T-helper 1 cell (primary cell): ENCODE data around the gene CNRIP1.
"Not testable (repeated sequence)": the region's sequence is repeated elsewhere in the genome, so short reads cannot be mapped to it uniquely, and the experiment has no call there.

Source experiments
- DNase-seq, 5 donors: peaks; one replicate each; pipeline ENCODE4 v3.0.0-alpha.2; 2012 to 2020

The CNRIP1 gene

DNA sequence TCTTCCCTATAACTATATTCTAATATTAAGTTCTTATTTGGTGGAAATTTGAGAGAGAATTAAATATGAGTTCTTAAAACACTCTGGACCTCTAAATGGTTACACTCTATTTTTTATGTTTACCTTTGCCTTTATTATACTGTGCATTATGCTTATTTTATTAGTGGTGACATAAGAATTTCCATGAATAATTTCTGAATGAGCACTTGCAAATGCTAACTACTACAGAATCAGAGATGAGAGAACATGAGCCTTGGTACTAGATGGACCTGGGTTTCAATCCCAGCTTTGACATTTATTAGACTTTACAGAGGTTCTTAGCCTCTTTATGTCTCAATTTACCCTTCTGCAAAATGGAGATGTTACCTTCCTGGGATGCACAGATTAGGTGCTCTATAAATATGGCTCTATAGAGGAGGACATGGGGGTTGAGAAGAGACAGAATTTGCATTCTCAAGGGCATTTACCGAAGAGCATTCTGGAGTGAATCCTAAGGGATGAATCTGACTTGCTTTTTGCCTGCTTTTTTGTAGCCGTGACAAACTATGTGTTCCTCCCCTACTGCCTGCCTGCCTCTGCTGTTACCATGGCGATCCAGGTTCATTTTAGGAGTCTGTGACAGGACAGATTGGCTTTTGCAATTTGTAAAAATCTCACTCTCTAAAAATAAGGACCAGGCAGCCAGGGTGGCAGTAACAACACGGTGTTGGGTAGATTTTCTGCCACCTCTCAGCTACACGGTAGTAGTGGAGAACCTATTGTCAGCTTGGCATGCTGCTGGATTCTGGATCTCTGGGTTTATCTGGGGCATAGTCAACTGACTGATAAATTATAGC lies 20.7 kb upstream of the CNRIP1 start:
- DNase-seq, result no peak

DNA sequence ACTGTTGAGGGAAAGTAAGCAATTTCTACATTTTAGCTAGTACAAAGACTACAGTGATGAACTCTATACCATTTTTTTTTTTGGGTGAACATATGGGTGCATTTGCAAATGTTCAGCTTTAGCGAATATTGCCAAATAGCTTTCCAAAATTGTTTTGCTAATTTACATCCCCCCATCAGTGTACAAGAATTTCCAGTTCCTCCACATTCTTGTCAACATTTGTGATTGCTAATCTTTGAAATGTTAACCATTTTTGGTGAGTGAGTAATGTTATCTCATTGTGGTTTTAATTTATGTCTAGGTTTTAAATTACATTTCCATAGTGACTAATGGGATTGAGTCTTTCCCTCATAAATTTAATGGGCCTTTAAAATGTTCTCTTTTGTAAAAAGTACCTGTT lies 16.4 kb upstream of the CNRIP1 start:
- DNase-seq, result no peak

- no peak for DNase-seq
These were observed 14.2 kb upstream of the CNRIP1 start for GRCh38 chr2:68333931-68334330.

GRCh38 chr2:68333009-68333408 lies 13.3 kb upstream of the CNRIP1 start:
- no peak for DNase-seq

GRCh38 chr2:68330691-68331090 lies 10.9 kb upstream of the CNRIP1 start:
- DNase-seq, result peak in 1 of 5 donors; percentile 4

- no peak for DNase-seq
These were observed 9.2 kb upstream of the CNRIP1 start for GRCh38 chr2:68328901-68329300.

GRCh38 chr2:68325056-68325455 lies 5.3 kb upstream of the CNRIP1 start:
- no peak for DNase-seq

DNA sequence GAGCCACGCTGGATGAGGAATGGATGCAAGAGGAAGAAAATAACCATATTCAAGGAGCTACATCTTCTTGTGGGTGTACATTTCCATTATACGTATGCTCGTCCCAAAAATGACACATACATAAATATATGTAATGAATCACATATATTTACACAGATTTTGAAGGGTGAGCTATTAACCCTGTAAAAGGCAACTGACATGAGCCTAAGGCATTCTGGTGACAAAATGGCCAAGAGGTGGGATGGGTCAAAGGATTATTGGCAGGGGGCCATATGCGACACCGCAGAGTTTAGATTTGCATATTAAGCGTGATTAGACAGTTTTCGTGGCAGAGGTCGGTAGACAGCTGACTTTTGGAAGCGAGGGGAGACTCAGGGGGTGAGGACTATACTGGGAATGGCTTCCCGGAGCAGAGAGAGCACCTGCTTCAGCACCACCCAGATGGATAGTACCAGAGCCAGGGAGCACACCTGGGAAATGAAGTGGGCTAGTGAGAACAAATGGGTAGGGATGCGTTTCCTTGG lies 431 bp upstream of the CNRIP1 start:
- no peak for DNase-seq

- no peak for DNase-seq
These were observed 793 bp downstream of the CNRIP1 start for GRCh38 chr2:68318914-68319397.

DNA sequence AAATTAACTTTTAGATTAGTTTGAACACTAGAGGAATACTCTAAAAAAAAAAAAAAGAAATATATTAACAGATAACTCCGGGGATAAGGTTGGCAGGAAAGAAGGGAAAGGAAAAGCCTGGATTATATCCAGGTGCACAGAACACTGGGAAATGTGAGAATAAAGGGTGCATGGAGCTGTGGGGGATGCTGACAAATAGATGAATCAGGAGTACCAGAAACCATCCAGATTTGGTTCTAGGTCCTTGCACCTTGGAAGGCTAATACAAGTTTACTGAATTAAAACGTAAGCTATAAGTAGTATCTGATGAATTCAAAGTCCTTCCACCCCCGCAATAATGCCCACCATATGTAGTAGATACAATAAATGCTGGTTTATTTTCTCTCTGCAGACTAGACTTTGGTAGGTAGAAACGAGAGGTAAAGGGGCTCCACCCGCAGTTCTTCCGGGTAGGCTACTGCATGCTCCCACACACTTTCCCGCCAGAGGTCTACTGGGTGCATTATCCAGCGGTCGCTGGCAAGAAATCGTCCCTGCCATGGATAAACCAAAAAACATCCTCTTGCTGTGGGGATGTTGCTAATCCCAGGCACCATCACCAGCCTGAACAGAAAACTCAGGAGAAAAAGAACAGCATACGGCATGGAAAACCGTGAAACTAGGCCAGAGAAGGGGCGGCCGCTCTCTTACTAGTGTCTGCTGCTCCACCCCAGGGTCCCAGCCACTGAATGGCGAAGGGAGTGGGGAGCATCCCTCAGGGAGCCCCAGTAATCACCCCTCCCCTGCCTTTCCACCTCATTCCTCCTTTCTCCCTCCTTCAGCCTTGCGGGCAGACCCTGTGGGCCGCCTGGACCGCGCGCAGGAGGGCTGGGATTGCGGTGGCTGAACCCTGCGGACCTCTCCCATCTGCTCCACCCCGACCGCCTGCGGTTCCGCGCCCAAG lies 1.5 kb downstream of the CNRIP1 start:
- no peak for DNase-seq

DNA sequence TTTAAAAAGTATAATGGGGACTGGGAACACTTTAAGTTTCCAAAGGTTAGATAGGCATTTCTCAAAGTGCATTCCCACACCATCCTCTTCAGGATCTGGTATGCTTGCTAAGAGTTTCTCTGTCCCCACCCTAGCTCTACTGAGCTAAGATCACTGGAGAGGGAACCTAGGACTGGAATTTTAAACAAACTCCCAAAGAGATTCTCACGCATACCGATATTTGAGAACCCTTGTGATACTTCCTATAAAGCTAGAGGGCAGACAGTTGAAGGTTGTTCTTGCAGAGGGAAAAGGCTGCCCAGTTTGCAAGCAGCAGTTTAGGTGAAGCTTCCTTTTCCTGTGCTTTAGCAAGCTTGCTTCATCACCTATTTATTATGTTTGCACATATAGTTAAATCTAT lies 3.6 kb downstream of the CNRIP1 start:
- no peak for DNase-seq

GRCh38 chr2:68311033-68311432 lies 8.7 kb downstream of the CNRIP1 start:
- DNase-seq, result no peak

DNA sequence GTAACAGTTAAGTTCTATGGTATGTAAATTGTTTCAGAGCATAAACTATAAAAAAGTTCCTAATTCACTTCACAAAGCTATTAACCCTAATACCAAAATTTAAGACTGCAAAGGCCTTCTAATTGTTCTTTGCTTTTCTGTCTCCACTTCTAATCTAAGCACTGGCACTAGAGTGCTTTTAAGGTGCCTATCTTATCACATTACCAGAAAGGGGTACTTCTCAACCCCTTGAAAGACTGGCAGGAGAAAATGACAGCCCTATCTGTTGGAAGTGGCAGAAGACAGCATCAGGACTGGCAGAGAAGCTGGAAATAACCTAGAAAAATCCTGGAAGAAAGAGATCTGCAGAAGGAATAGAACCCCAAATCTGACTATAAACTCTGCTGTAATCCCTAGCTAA lies 10.3 kb downstream of the CNRIP1 start:
- DNase-seq, result no peak

DNA sequence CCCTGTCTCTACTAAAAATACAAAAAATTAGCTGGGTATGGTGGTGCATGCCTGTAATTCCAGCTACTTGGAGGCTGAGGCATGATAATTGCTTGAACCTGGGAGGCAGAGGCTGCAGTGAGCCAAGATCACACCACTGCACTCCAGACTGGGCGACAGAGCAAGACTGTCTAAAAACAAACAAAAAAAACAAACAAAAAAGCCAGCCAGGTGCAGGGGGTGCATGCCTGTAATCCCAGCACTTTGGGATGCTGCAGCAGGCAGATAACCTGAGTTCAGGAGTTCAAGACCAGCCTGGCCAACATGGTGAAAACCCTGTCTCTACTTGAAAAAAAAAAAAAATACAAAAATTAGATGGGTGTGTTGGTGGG lies 15.9 kb downstream of the CNRIP1 start:
- DNase-seq, result not testable (repeated sequence)

GRCh38 chr2:68303033-68303901 lies 16.5 kb downstream of the CNRIP1 start:
- DNase-seq, result no peak

DNA sequence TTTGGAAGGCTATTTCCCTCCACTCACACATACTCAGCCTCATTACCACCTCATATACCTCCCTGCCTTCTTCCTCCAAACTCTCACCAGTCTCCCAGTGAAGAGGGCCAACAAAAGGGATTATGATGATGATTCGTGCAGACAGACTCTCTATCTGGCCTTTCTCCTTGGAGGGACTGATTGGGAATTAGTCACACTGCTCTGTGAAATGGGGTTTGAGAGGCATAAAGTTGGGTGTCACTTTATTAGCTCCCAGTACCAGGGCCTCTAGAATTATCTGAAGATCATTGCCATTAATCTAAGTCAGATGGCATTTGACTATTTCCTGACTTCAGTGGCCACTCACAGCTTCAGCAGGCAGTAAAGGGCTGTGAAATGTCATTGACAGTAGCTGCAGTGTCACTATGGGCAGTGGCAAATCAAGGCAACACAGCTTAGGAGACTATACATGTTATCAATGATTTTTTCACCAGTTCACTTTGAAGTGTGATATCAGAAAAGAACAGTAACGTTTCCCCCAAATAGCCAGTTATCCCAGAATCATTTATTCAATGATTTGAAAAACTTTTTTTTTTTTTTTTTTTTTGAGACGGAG lies 17.4 kb downstream of the CNRIP1 start:
- no peak for DNase-seq

DNA sequence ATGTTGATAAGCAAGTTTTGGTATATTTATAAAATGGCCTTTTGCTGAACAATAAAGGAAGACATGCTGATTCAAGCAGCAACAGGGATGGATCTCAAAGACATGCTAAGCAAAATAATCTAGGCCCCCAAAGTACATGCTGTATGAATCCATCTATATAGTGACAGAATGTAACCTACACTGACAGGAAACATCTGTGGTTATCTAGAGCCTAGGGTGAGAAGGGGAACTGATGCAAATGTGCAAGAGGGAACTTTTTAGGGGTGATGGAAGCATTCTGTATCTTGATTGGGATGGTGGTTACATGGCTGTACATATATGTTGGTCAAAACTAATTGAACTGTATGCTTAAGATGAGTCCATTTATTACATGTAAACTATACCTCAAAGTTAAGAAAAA lies 24.2 kb downstream of the CNRIP1 start:
- no peak for DNase-seq

GRCh38 chr2:68294913-68295312 lies 24.8 kb downstream of the CNRIP1 start:
- DNase-seq, result no peak

DNA sequence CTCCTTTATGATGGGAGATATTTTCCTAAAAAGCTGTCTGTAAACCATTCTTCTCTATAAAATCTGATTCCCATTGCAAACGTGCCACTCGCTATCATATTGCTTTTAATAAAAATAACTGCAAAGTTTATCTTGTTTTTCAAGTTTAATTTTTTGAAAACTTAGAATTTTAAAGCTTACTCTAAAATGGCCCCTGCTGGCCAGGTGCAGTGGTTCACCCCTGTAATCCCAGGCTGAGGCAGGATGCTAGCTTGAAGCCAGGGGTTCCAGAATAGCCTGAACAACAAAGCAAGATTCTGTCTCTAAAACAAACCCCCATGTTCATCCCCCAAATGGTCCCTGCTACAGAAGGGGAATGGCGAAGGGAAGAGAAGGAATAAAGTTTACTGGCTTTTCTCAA lies 25.6 kb downstream of the CNRIP1 start:
- DNase-seq, result no peak

DNA sequence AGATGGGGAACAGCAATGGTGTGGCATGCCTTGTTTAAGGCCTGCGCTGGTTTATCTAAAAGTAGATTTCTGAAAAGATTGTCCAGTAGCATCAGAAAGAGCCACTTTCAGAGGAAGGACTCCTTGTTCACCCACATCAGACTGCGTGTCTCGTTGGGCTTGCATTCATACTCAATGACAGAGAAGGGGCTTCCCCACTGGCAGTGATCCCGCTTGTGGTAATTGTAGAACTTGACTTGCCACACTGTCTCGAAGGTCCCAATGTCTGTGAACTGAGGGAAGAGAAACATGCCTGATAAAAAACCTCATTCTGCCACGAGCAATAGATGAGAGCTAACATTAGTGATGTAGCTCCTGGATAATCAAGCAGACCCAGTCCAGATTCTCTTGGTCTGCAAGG lies 26.0 kb downstream of the CNRIP1 start:
- DNase-seq, result no peak

GRCh38 chr2:68293024-68293423 lies 26.7 kb downstream of the CNRIP1 start:
- DNase-seq, result no peak

DNA sequence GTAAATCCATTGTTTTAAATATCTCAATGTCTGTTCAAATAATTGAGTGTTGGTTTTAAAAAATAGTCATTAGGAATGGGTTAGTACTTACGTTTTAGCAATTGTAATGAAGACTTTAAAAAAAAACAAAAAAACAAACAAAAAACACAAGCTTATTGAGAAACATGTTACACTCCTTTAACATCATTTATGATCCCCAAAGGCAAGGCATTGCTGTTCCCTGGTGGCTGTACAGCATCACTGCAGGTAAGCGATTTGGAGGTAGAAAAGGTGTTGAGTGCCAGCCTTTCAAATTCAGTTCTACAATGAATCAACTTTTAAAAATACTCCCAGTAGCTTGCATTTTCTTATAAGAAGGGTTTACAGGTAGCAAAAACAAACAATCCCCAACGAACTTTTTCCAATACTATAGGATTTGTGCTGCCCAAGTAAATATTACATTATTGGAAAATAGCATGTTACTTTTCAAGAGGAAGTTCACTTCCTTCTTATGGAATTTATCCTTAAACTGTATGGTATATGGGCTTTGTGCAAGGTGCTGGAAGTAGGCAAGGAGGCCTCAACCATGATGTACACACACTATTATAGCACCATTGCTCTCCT lies 27.5 kb downstream of the CNRIP1 start:
- peak in 1 of 5 donors; percentile 20 for DNase-seq
